ENCODE data around the gene DSCAM.

The DSCAM gene

DNA sequence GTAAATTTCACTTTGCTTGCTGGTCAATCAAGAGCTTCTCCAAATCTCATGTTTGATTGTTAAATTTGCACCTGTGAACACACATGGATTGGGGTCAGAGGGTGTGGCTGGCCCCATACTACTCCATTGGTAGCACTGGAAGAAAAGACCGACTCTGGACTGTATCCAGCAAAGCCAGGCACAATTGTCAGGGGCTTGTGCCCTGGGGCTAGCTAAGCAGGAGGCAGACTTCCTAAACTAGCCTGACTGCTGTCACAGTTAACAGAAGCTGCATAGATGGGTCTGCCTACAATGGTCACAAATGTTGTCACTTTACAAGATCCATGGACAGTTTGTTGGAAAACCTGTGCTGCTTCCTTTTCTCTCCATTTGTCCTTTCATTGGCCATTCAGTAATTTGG, 421.0 kb downstream of the DSCAM start:
- no peak for DNase-seq

DNA sequence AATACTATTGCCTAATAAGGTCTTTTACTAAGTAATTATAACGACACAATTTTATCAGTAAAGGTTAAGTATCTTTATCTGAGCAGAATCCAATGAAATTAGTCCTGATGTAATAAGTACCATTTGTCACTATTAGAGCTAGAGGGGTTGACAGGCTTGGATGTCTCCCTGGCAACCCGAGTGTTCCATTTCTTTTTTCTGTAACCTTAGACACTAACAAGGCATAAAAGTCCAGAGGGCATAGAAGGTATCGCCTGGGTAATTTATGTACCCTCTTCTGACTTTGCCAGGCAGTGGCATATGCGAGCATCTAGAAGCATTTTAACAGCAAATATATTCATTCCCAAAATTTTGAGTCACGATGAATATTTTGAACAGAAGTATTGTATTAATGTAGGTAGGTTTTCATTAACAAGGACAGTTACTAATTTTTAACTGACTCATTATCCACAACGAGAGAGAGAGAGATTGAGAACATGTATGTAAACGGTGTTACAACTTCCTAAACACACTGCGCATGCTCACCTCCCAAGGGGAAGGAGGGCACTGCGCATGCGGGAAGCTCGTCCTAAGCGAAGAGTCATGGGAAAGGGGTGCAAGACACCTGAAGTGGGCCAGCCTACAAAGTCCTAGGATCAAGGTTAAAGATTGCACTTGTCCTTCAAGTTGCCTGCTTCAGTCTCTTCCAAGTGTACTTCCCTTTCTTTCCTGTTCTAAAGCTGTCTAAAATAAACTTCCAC, 423.9 kb downstream of the DSCAM start:
- no peak for DNase-seq

DNA sequence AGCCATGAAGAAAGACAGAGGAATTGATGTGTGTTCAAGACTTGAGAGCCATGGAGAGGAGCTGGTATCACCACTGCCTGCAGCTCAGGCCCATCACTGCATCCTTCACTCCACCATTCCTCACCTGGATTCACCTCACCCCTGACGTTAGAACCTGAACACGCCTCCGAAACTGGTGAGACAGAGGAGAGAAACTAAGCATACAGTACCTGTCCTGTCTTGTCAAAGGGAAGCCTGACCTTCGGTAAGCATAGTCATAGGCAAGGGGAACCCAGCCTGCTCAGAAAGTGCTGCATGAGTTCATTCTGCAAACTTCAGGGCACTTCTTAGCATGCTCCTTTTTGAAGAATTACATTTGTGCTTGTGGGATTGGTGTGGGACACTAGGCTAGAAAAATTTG, 425.8 kb downstream of the DSCAM start:
- no peak for DNase-seq

DNA sequence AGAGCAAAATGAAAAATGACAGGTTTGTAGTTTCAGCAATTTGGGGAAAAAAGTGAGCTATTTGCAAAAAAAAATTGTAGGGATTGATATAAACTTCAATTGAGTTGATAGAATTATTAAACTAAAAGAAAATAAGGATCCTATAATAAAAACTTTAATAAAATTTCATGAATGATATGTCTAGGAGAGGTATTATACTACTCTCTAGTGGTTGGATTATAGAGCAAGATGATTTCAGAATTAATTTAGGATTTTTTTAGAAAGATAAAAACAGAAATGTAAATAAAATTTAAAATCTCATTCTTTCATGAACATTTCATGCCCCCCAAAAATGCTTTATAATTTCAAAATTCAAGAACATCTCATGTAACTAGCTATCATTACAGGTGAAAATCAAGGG, 430.4 kb downstream of the DSCAM start:
- DNase-seq: no peak

DNA sequence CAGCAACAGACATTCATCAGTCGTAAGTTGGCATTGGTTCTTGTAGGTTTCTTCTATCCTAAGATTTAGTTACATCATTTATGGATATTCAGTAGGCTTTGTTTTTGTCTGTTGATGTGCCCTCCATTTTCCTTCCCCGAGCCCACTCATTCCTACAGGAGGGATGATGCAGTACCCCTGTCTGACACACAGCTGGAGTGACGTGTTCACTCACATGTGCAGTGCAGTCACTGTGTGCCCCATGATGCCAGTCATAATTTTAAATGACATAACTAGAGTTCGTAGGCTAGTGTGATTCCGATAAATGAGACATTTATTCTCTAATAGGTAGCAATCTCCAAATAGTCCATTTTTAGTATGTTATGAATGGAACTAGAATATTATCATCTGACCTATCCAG, 438.4 kb downstream of the DSCAM start:
- DNase-seq: no peak

DNA sequence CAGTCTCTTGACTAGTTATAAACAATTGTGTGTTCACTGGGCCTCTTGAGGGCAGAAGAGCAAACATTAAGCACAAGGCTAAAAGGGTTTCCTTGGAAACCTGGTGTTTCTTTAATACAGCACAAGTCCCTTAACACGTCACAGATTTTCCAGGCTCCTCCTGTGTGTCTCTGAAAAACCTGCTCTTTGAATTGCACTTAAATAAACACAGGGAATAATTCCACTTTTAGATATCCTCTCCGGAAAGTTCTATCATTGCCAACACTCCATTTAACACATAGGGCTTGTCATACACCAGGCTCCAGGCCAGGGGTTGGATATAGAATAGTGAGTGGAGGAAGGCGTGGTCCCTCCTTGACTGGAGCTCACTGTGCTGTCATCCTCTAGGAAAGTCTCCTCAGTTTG, 442.6 kb downstream of the DSCAM start:
- no peak for DNase-seq

DNA sequence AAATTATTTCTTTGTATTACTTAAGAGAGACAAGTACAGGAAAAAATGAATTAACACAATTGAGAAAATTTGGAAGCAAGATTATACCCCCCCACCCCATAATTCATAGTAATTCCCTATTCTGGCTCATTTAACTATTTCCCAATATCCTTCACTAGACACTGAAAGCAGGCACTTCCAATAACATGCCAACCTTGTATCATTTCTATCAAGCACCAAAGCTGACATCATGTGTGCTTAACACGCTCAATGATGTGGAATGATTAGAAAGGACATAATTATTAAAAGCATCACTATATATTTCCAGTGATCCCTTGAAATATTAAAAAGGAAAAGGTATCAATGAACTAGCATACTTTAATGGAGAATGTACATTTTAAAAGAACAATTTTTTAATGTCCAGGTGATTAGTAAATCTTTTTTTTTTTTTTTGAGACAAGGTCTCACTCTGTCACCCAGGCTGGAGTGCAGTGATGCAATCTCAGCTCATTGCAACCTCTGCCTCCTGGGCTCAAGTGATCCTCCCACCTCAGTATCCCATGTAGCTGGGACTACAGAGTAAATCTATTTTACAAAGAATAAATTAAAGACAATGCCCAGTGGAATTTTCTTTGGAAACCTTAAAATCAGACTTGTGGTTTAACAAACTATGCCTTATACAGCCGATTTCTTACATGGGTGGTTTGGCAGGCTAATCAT, 443.9 kb downstream of the DSCAM start:
- no peak for DNase-seq

DNA sequence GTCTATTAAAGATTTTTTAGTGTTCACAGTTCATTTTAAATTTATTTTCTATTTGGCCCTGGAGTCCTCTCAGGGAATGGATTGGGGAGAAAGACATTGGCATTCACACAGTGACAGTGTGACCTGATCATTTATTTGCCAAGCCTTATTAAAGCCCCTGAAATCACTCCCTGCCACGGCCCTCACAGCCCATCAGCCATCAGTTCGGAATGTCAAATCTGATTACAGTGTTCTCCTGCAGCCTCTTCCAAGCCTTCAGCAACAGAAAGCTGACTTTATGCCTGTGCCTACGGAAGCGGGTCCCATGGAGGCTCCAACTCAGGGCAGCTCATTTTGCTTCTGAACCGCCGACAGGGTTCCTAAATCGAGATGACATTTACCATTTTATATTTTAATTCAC, 451.2 kb downstream of the DSCAM start:
- no peak for DNase-seq

DNA sequence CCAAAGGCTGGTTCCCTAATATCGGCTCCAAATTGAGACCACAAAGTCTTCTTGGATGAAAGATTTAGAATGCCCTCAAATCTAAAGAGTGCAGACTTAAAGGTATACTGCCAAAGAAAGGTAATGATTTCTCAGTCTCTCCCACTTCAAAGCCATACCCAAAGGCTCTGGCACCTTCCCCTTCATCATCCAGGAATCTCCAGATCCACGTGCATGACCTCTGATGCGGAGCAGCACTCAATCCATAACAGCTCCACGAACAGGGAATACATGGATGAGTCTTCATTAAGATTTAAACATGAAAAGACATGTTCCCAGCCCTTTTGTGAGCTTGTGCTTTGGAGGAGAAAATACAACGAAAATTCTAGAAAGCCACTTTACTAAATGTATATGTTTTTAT, 453.9 kb downstream of the DSCAM start:
- DNase-seq: no peak

DNA sequence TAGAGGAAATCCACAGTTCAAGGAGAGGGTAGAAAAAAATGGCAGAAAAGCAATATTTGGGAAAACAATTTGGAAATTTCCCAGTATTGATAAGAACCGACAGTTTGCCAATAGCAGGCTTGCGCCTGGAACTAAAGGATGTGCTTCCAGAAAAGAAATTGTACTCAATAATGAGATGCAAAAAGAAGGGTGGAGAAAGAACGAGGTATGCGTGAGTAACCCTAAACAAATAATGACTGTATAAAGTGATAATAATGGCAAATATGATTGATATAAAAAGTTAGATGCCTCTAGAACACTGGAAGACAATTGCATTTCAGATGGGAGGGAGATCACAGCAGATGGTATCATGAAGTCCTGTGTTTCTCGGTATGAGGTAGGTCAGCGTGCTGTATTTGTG, 458.9 kb downstream of the DSCAM start:
- no peak for DNase-seq

DNA sequence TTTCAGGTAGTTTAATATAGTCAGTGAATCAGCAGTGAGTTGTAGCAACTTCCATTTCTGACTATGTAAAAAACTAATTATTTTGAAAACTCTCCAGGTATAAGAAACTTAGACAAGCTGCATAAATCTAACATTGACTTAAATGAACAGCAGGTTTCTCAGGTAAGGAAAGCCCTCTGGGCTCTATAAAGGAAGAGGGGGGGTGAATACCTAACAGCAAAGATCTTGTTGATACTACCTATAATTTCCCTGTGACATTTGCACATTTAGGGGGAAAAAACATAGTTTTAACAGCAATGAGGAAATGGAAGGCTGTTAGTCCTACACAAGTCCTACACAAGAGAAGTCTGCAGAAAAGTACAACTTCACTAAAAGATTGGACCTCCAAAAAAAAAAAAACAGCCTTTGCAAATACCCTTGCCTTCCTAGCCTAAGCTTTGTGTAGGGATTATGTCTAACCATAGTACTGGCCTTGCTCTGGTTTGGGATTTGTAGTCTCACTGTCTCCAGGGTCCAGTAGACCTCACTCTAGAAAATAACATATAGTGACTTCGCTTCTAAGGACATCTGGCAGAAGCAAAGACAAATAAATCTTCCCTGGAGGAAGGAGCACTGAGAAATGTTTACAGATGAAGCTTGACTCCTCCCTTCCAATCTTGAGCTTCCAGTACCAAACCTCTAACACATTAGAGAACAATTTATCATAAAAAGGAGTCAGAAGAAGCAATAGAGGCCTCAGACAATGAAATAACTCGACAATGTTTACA, 459.8 kb downstream of the DSCAM start:
- no peak for DNase-seq

DNA sequence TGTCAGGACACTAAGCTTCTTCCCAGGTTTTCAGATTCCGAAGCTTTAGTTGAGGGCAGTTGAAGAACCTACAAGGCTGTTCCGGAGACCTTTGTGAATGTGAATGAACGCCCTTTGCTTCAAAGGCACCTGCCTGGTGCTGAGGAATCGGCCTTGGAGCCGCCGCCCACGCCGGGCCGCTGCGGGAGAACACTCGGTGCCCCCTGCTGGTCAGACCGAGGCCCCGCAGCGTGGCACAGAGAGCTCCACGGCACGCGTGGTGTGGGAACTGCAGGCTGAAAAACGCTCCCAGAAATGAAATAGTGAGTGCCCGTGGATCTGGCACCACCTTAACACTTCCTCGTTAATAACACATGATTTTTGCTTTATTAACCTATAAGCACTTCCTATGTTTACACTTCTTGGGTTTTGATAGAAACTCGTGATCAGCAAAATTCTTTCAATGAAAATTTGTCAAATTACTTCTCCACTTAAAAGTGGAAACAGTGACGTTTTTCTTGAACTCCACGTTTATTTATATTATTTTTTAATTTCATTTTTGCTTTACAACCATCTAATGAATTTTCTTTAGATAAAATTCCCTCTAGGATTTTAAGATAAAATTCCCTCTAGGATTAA, 460.6 kb downstream of the DSCAM start:
- DNase-seq: peak; percentile 38 to 49

DNA sequence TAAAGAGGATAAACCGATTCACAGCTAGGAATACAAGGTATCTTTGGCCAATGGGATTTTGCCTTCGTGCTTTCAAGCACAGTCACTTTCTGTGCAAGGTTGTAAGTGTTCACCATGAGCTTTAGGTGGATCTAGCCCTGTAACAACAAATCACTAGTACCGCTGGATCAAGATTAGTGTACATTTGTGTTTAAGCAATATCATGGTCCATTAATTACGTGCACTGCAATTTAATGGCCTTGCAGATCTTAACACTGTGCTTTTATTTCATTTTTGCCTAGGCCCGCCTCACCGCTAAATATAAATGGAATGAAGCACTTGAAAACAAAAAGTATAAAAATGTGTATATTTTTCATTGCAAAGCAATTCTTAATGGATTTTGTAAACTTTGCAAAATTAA, 461.1 kb downstream of the DSCAM start:
- DNase-seq: no peak

DNA sequence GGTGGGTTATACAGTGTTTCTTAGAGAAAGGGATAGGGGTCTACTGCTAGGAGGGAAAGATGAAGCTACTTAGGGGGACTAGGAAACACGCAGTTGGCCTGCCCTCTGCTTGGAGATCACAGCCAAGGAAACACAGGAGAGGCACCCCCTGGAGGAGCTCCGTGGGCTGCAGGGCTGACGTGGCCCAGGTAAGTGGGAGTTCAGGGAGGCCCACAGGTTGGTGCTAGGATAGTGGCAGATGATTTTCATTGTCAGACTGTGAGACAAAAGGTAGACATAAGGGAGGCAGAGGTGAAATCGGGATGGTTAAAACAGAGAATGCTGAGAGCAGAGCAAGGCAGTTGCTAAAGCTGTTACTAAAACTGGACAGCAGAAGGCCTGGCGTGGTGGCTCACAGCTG, 463.0 kb downstream of the DSCAM start:
- DNase-seq: no peak

DNA sequence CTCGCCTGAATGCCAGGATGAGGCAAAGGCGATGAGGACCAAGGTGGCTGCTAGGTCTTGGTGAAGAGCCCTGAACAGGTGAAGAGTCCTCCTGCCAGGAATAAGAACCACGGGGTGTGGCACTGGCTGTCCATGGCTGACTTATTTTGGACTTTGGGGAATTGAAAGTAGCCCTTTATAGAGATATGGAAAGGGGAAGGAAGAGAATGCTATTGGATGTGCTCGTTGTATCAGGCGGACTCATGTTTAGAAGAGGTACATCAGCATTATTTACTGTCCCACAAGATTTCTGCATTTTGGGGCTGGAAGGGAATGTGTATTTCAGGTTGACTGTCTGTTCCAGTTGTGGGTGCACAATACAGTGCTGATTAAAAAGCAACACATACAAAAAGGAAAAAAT, 465.8 kb downstream of the DSCAM start:
- DNase-seq: no peak

DNA sequence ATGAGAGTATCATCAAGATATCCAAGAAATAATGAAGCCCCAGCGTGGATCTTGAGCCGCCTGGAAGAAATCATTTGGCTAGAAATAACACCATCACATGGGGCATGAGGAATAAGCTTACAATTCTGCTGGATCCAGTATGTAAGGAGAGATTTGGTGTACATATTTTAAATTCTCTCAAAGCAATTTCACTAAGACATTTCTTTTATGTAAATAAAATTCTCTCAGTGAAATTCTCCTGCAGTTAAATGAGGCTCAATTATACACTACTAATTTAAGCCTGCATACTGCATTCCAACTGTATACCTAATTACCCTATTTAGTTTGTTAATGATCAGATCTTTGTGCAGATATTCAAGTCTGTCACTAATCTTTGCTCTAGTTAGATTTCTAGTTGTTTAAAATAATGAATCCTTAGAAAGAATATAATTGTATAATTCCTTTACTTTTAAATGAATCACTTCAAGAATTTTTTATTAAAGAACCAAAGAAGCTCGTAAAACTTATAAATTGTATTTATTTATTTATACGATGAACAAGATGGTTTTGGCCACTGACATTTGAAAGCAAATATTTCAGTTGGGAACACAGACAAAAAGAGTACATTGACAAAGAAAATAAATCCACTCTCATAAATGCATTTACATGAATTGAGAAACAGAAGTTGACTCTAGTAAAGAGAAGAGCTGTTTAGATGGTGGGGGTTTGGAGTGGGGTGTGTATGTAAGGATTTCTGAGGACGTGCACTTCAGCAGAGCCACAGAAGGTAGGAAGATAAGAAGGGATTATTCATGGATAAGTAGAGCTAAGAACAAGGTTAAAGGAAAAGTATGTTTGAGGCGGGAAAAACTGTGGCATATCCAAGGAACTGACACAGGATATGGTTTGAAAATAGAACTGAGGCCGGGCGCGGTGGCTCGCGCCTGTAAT, 466.8 kb downstream of the DSCAM start:
- DNase-seq: no peak

DNA sequence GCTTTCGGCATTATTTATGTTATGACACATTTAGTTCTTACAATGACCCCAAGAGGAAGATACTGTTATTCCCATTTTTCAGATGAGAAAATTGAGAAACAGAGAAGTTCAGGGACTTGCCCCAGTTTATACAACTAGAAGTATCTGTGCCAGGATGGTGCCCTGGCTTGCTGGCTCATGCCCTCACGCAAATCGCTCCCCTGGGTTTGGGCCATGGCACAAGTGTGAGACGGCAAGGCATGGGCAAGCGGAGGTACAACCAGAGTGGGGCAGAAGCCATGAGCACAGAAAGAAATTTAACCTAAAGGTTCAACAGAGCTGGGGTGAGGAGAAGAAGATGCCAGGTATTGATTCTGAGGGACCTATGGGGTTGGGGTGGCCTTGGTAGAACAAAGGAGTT, 469.8 kb downstream of the DSCAM start:
- DNase-seq: no peak

DNA sequence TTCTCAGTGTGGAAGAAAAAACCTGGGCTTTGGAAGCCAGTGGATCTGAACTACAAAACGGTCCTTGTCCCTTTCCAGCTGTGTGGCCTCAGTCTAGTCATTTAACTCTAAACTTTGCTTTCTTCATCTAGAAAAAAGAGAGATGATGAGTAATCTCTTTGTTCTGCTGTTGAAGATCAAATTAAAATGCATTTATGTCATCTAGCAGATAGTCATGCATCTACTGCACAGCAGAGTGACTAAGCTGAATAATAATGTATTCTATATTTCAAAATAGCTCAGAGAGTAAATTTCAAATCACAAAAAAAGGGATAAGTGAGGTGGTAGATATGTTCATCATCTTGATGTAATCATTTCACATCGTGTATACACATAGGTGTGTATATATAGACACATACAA, 473.2 kb downstream of the DSCAM start:
- no peak for DNase-seq

DNA sequence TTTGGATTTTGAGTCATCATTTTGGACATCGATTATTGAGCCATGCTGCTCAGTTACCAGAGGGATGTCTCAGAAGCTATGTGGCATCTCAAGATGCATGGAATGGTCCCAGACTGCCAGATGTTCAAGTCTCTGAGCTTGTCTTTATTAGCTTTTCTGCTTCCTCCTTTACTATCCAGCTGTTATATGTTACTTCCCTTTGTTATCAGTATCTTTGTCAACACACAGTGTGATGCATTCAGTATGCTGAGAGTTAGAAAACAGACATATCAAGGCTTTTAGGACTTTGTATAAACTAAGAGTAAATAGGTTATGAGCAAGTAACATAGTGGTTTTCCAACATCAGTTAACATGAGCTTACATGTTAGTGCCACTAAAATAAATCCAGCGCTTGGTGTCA, 474.5 kb downstream of the DSCAM start:
- DNase-seq: no peak

DNA sequence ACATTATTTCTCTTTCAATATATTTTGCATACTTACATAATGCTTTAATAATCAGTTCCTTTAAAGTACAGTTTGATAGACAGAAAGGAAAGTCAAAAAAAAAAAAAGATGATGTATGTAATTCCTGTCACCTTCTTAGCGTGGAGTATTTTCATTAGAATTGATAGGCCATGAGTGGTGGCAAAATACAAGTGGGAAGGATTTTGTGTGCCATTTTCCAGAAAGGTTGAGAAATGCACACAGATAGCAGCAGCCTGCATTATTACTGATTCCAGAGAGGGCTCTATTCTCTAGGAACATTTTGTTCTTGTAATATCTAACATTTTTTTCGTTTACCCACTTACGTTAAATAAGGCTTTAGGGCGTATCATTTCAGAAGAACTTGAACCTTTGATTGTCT, 475.6 kb downstream of the DSCAM start:
- no peak for DNase-seq

DNA sequence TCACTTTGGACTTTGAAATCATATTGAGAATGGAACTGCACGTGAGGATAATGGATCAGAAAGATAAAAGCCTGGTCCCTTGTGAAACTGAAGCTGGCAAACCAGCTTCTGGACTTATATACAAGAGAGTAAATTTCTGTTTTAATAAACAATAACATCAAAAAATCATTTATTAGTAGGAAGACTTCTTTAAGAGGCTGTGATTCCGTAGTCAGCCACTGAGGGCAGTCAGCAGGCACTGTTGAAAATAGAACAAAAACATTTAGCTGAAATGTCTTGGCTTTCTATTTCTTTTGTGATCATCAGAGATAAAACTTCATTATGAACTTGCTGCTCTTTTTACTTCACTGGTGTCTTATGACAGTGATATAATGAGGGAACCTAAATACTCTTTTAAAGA, 490.3 kb downstream of the DSCAM start:
- DNase-seq: no peak

DNA sequence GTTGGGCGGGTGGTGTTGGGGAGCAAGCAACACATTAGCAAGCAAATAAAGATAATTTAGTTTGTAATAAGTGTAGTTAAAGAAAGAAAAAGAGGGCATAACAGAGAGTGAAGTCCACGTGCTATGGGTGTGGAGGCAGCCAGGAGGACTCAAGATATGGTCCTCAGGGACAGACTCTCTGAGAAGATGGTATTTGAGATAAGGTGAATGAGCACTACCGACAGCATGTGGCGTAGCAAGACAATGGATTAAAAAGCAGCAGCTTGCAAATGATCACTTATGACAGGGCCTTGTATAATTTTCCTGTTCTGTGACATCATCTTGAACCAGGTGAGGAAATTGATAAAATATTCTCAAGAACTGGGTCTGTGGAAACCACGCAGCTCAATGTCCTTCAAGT, 491.9 kb downstream of the DSCAM start:
- DNase-seq: no peak

DNA sequence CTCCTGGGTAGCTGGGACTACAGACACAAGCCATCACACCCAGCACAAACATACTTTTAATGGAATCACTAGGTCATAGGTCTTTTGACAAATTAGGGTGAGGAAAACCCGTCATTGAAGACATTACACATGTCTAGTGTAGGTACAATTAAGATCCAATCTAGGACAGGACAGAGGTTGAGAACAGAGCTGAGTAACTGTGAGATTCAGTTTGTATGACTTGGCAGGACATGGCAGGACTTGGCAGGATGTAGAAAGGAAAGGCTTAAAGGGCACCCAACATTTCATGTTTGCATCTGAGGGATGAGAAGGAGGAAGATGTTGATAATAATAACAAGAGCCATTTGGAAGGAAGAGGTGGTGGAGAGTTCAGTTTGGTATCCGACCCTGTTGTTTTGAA, 496.0 kb downstream of the DSCAM start:
- DNase-seq: no peak
